IMR-90 (cell line): ENCODE data around the gene HERPUD1. TPM values are rescaled to one million over a fixed set of nuclear protein-coding genes. Genes with fewer than 3 reads are reported as not detected.

ENCODE experiments used
- ATAC-seq: fragments of 200-7000 bp; cut with Tn5 transposase; 2 replicates; pipeline ENCODE4 v1.9.1; 2020; ENCODE audit warnings: low read depth, mild to moderate bottlenecking, moderate library complexity
- BruUV-seq: library from RNA; stranded (reverse); fragments of 400-500 nt; replicated peaks from 2 replicates; lab custom pipeline; 2021; lab: Mats Ljungman, UMichigan
- CTCF ChIA-PET: fragments of 300-600 bp; formaldehyde crosslinking; extraction: SDS; loops from one replicate; lab custom pipeline; 2021; ENCODE audit warnings: antibody characterized with exemption; lab: Yijun Ruan, JAX
- POLR2A ChIA-PET: fragments of 300-600 bp; sonication (Branson Sonifier 250); formaldehyde crosslinking; loops from one replicate; lab custom pipeline; 2022; ENCODE audit warnings: antibody characterized with exemption; ENCODE audit not compliant: unreplicated experiment; lab: Charles Lee
- DNase-seq: peaks from one replicate; pipeline ENCODE4 v3.0.0; 2013
- H2AFZ ChIP-seq: replicated peaks from 2 replicates; pipeline ENCODE3; 2013; ENCODE audit warnings: low read length, mild to moderate bottlenecking; ENCODE audit not compliant: poor library complexity
- H2AK5ac ChIP-seq: 2 replicates; pipeline ENCODE4 v1.6.1; 2013; ENCODE audit warnings: low read depth, low read length, inconsistent platforms
- H2AK9ac ChIP-seq: replicated peaks from 2 replicates; pipeline ENCODE3; 2013; ENCODE audit warnings: mild to moderate bottlenecking, low read depth, low read length, moderate library complexity; ENCODE audit not compliant: poor library complexity
- H2BK120ac ChIP-seq: 2 replicates; pipeline ENCODE4 v1.6.1; 2013; ENCODE audit warnings: low read depth, low read length, inconsistent platforms
- H2BK15ac ChIP-seq: 3 replicates; pipeline ENCODE4 v1.6.1; 2013; ENCODE audit warnings: low read depth, low read length, inconsistent platforms
- H2BK20ac ChIP-seq: 2 replicates; pipeline ENCODE4 v1.6.1; 2013; ENCODE audit warnings: low read depth, mild to moderate bottlenecking, inconsistent platforms, low read length, moderate library complexity
- H2BK5ac ChIP-seq: 2 replicates; pipeline ENCODE4 v1.6.1; 2013; ENCODE audit warnings: mild to moderate bottlenecking, low read depth, low read length, inconsistent platforms; ENCODE audit not compliant: poor library complexity, severe bottlenecking
- H3K14ac ChIP-seq: replicated peaks from 2 replicates; pipeline ENCODE4 v1.6.1; 2013; ENCODE audit warnings: low read depth, low read length, inconsistent platforms
- H3K18ac ChIP-seq: 2 replicates; pipeline ENCODE4 v1.6.1; 2013; ENCODE audit warnings: low read depth, low read length, control low read depth
- H3K23ac ChIP-seq: 2 replicates; pipeline ENCODE4 v1.6.1; 2013; ENCODE audit warnings: low read depth, low read length, inconsistent platforms
- H3K27ac ChIP-seq: 2 replicates; pipeline ENCODE4 v1.5.1; 2013; ENCODE audit warnings: mild to moderate bottlenecking, control low read depth, low read length; ENCODE audit not compliant: insufficient read depth
- H3K27me3 ChIP-seq: 2 replicates; pipeline ENCODE4 v1.6.1; 2013; ENCODE audit warnings: low read length; ENCODE audit not compliant: control insufficient read depth, insufficient read depth
- H3K36me3 ChIP-seq: 2 replicates; pipeline ENCODE4 v1.6.1; 2013; ENCODE audit warnings: low read length, mixed read lengths; ENCODE audit not compliant: control insufficient read depth, insufficient read depth
- H3K4ac ChIP-seq: 2 replicates; pipeline ENCODE4 v1.6.1; 2013; ENCODE audit warnings: low read depth, low read length, inconsistent platforms
- H3K4me1 ChIP-seq: 2 replicates; pipeline ENCODE4 v1.6.1; 2013; ENCODE audit warnings: low read length, mixed read lengths; ENCODE audit not compliant: control insufficient read depth, insufficient read depth
- H3K4me2 ChIP-seq: 2 replicates; pipeline ENCODE4 v1.6.1; 2013; ENCODE audit warnings: low read depth, mild to moderate bottlenecking, control low read depth, low read length, moderate library complexity
- H3K4me3 ChIP-seq: 2 replicates; pipeline ENCODE4 v1.5.1; 2013; ENCODE audit warnings: low read depth, mild to moderate bottlenecking, control low read depth, low read length, moderate library complexity; ENCODE audit not compliant: insufficient read depth
- H3K56ac ChIP-seq: 2 replicates; pipeline ENCODE4 v1.6.1; 2013; ENCODE audit warnings: low read length, inconsistent platforms; ENCODE audit not compliant: insufficient read depth; ENCODE audit errors: extremely low read depth
- H3K79me1 ChIP-seq, 2 experiments: 2 replicates each; pipeline ENCODE4 v1.6.1; 2013; ENCODE audit warnings: low read length in 2 of 2, inconsistent platforms in 1 of 2, low read depth in 1 of 2
- H3K9ac ChIP-seq: 2 replicates; pipeline ENCODE4 v1.6.1; 2013; ENCODE audit warnings: low read depth, low read length, control low read depth
- H3K9me1 ChIP-seq: 2 replicates; pipeline ENCODE4 v1.6.1; 2013; ENCODE audit warnings: low read length, inconsistent platforms; ENCODE audit not compliant: insufficient read depth
- H3K9me3 ChIP-seq: 2 replicates; pipeline ENCODE4 v1.6.1; 2013; ENCODE audit warnings: low read length; ENCODE audit not compliant: control insufficient read depth, insufficient read depth
- H4K20me1 ChIP-seq: 2 replicates; pipeline ENCODE4 v1.6.1; 2013; ENCODE audit warnings: low read length, inconsistent platforms; ENCODE audit not compliant: insufficient read depth
- H4K5ac ChIP-seq: 2 replicates; pipeline ENCODE4 v1.6.1; 2013; ENCODE audit warnings: mild to moderate bottlenecking, low read depth, low read length, control low read depth
- H4K8ac ChIP-seq, 2 experiments: 2 replicates each; pipeline ENCODE4 v1.6.1; 2013; ENCODE audit warnings: low read depth in 2 of 2, low read length in 2 of 2, control low read depth in 1 of 2, inconsistent platforms in 1 of 2
- H4K91ac ChIP-seq: 2 replicates; pipeline ENCODE4 v1.6.1; 2013; ENCODE audit warnings: low read depth, low read length, inconsistent platforms; ENCODE audit not compliant: insufficient read depth
- BHLHE40 ChIP-seq: fragments of 150-350 bp; IDR thresholded peaks from 2 replicates; pipeline ENCODE4 v1.6.1; 2016; ENCODE audit warnings: mild to moderate bottlenecking, low read depth, low read length
- CEBPB ChIP-seq: IDR thresholded peaks from 2 replicates; pipeline ENCODE4 v1.6.1; 2012; ENCODE audit warnings: low read depth, low read length, improper control_type of control experiment
- ELK1 ChIP-seq: fragments of 150-350 bp; IDR thresholded peaks from 2 replicates; pipeline ENCODE4 v1.6.1; 2016; ENCODE audit warnings: low read depth, mild to moderate bottlenecking, low read length, moderate library complexity, borderline replicate concordance
- MAZ ChIP-seq: IDR thresholded peaks from 2 replicates; pipeline ENCODE4 v1.6.1; 2012; ENCODE audit warnings: low read depth, mild to moderate bottlenecking, low read length, improper control_type of control experiment, moderate library complexity, borderline replicate concordance
- WGBS, 2 experiments: methylation state at CpG; one replicate each; pipeline versions ENCODE4 v1.1.5 to v1.1.7; 2013; ENCODE audit warnings: missing lambda C conversion rate in 2 of 2; ENCODE audit not compliant: insufficient read length in 1 of 2; ENCODE audit errors: extremely low coverage in 2 of 2; 5-methylcytosine and 5-hydroxymethylcytosine counted together
- dilution Hi-C: fragments of 300-500 bp; cut with HindIII; formaldehyde crosslinking; loops from one replicate; pipeline ENCODE4 v1.14.3; 2018; ENCODE audit warnings: low sequenced_read_pairs; ENCODE audit not compliant: unreplicated experiment
- in situ Hi-C: fragments of 300-500 bp; cut with MboI; formaldehyde crosslinking; loops from 3 replicates; pipeline ENCODE4 v1.14.3; 2019; ENCODE audit warnings: low sequenced_read_pairs, inconsistent platforms, mixed read lengths
- intact Hi-C: fragments of 100-400 bp; cut with micrococcal nuclease; formaldehyde crosslinking; loops from 2 replicates; pipeline ENCODE4 v1.10.0; 2022
- polyA plus RNA-seq, 3 experiments: library from polyadenylated mRNA; depleted of rRNA; stranded (reverse); fragments of >200 nt; gene quantifications; 2 replicates each; pipeline ENCODE4 v1.2.3, GENCODE V29; 2012; ENCODE audit warnings: low replicate concordance in 1 of 3
- total RNA-seq: library from RNA; depleted of rRNA; stranded (reverse); fragments of >200 nt; gene quantifications from 2 replicates; pipeline ENCODE4 v1.2.3, GENCODE V29; 2012
- TF ChIP-seq, protein P1 (sequence below): fragments of 150-350 bp; IDR thresholded peaks from 2 replicates; pipeline ENCODE4 v1.6.1; 2017; ENCODE audit warnings: mild to moderate bottlenecking, antibody characterized with exemption, low read length, low read depth

HERPUD1 gene
- total and polyA plus RNA-seq, 2 of the 4 experiments (the other 2 are of a cell fraction): 130 to 148 TPM

GRCh38 chr16:56950051-56950450, 18.1 kb downstream of the HERPUD1 start:
- TF ChIP-seq BHLHE40: no peak
- no peak for TF ChIP-seq CEBPB
- TF ChIP-seq ELK1: no peak
- TF ChIP-seq, protein P1, sequence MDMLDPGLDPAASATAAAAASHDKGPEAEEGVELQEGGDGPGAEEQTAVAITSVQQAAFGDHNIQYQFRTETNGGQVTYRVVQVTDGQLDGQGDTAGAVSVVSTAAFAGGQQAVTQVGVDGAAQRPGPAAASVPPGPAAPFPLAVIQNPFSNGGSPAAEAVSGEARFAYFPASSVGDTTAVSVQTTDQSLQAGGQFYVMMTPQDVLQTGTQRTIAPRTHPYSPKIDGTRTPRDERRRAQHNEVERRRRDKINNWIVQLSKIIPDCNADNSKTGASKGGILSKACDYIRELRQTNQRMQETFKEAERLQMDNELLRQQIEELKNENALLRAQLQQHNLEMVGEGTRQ: no peak
- TF ChIP-seq MAZ: no peak
- no TSS peak for BruUV-seq
- Histone ChIP-seq H4K20me1 (peaks cover 15% of the 10 kb centered on the region), H3K4me1 (peaks cover 3% of the 10 kb centered on the region), H4K8ac (no peak overlapping the region), H3K4me2 (no peak overlapping the region), H3K27ac (no peak overlapping the region), H3K18ac (no peak overlapping the region), H3K4ac (no peak overlapping the region), H2AK5ac (0 out of 2 replicates have a peak overlapping the region, but pooled peaks have one; percentile 14), H2AK9ac (no peak overlapping the region), H3K36me3 (peaks cover 9% of the 10 kb centered on the region), H3K9ac (no peak overlapping the region), H2BK120ac (no peak overlapping the region), H2BK20ac (no peak overlapping the region), H2AFZ (no peak overlapping the region), H2BK15ac (no peak overlapping the region), H3K56ac (no peak overlapping the region), H3K79me1 (peaks cover 0 to 5% of the 10 kb centered on the region in 2 experiments; a peak in 2 of 4 replicates), H3K4me3 (no peak overlapping the region), H4K91ac (no peak overlapping the region), H3K14ac (no peak overlapping the region), H2BK5ac (no peak overlapping the region), H3K27me3 (no peaks in the 10 kb centered on the region), H3K23ac (no peak overlapping the region), H3K9me1 (peaks cover 5% of the 10 kb centered on the region; the same call in 1 of the 2 replicates), H4K5ac (no peak overlapping the region), H3K9me3 (no peaks in the 10 kb centered on the region)
- DNase-seq: no peak
- POLR2A ChIA-PET: no interaction called here
- CTCF ChIA-PET: interaction anchor here (0.9 to 1.3 kb wide), 3 partner anchors 9 to 16 kb away, joined by 3 to 4 read pairs (median 4); no protein-coding TSS in a partner anchor
- no peak for ATAC-seq
- in situ Hi-C loops (loop anchor here (5.0 kb wide), 1 partner anchor 83 kb away; the partner anchor contains the start of gene SLC12A3), intact Hi-C loops (loop anchor here (2.0 kb wide), 1 partner anchor 157 kb away; no protein-coding TSS in a partner anchor), dilution Hi-C loops (no loop called here)
- WGBS, 2 experiments: 80% methylated on average over 1 of the region's 4 CpGs; no CpG with 5 or more reads in 1 of the 2 experiments
